ENCODE data around the gene HAGH.

DNA sequence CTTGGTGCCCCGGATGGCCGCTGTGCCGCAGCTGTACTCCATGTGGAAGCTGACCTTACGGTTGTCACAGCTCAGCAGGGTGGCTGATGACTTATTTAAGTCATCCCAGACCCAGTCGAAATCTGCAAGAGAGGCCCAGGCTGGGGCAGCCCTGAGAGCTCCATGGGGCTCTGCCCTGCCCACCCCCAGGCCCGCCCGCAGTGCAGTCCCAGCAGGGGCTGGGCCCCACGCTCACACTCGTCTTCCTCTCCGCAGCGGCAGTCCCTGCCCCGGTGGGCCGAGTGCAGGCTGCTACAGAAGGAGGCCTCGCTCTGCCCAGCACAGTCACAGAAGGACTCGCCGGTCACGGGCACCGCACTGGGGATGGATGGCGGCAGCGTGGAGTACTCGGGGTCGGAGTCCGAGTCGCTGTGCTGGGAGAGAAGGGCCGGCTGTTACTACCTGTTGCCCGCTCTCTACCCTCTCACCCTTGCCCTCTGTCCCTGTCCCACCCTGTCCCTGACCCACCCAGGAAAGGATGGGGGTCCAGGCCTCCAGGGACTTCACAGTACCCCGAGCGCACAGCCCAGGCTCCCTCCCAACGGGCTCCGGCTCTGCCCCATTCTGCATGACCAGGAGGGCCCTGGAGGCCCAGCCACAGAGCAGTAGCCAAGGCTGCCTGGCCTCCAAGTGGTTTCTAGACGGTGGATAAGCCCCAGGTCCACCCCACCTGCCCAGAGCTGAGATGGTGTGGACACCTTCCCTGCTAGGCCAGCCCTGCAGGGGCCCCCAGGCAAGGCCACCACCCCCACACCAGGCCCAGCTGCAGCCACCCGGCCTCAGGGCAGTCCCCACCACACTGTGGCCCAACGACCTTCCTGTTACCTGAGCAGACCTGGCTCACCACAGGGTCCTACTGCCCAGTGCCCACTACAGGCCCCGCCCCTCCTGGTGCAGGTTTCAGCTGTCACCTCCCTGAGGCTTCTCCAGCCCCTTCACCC, 48.1 kb downstream of the HAGH start:
- TF ChIP-seq POLR2AphosphoS5 (IDR thresholded peaks at IDR 0.05) (no peak), EP300 (IDR thresholded peaks at IDR 0.05) (no peak)
- TF ChIP-seq, protein P1, sequence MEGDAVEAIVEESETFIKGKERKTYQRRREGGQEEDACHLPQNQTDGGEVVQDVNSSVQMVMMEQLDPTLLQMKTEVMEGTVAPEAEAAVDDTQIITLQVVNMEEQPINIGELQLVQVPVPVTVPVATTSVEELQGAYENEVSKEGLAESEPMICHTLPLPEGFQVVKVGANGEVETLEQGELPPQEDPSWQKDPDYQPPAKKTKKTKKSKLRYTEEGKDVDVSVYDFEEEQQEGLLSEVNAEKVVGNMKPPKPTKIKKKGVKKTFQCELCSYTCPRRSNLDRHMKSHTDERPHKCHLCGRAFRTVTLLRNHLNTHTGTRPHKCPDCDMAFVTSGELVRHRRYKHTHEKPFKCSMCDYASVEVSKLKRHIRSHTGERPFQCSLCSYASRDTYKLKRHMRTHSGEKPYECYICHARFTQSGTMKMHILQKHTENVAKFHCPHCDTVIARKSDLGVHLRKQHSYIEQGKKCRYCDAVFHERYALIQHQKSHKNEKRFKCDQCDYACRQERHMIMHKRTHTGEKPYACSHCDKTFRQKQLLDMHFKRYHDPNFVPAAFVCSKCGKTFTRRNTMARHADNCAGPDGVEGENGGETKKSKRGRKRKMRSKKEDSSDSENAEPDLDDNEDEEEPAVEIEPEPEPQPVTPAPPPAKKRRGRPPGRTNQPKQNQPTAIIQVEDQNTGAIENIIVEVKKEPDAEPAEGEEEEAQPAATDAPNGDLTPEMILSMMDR (IDR thresholded peaks at IDR 0.05): no peak
